B cell (primary cell): ENCODE data around the gene NKG7. TPM values are rescaled to one million over a fixed set of nuclear protein-coding genes. Genes with fewer than 3 reads are reported as not detected.
A peak's percentile ranks its signal among the peaks of the same experiment; 100 is the strongest.

Experiments used
- ATAC-seq: fragments of 200-7000 bp; cut with Tn5 transposase; one replicate; pipeline ENCODE4 v1.10.0; 2021; ENCODE audit warnings: low read depth, mild to moderate bottlenecking, moderate number of reproducible peaks, moderate library complexity
- CTCF ChIA-PET: fragments of 350-600 bp; sonication (Branson Sonifier 250); formaldehyde crosslinking; loops from one replicate; lab custom pipeline; 2021; ENCODE audit warnings: antibody characterized with exemption, inconsistent platforms; lab: Charles Lee
- POLR2A ChIA-PET: fragments of 350-600 bp; sonication (Branson Sonifier 250); formaldehyde crosslinking; loops from one replicate; lab custom pipeline; 2021; ENCODE audit warnings: antibody characterized with exemption; lab: Charles Lee
- DNase-seq: peaks from one replicate; pipeline ENCODE4 v3.0.0; 2013
- H2AFZ ChIP-seq: 2 replicates; pipeline ENCODE4 v1.6.1; 2012; ENCODE audit warnings: mild to moderate bottlenecking, low read depth, low read length; ENCODE audit not compliant: insufficient read depth, poor library complexity, severe bottlenecking
- H3K27ac ChIP-seq, 2 donors: 1 replicate in 1 of 2; 2 replicates in 1 of 2; pipeline ENCODE4 v1.5.1; 2012 to 2013; ENCODE audit warnings: low read length in 2 of 2, mild to moderate bottlenecking in 2 of 2, moderate library complexity in 1 of 2
- H3K27me3 ChIP-seq, 4 experiments: fragments of 200-600 bp in 1 of 4; sonication (generic) in 1 of 4; replicated peaks in 1 of 4; 1 replicate in 2 of 4; 2 replicates in 2 of 4; pipeline versions ENCODE4 v1.6.1 to v1.7.0; 2013 to 2016; ENCODE audit warnings: low read length in 3 of 4, mild to moderate bottlenecking in 2 of 4, mixed read lengths in 1 of 4, moderate library complexity in 1 of 4; ENCODE audit not compliant: insufficient read depth in 4 of 4, control insufficient read depth in 3 of 4; ENCODE audit errors: control extremely low read depth in 1 of 4
- H3K36me3 ChIP-seq, 2 experiments: replicated peaks in 1 of 2; 1 replicate in 1 of 2; 2 replicates in 1 of 2; pipeline versions ENCODE4 v1.6.1 to v1.7.1; 2013; ENCODE audit warnings: low read length in 1 of 2; ENCODE audit not compliant: insufficient read depth in 2 of 2, control insufficient read depth in 1 of 2; ENCODE audit errors: control extremely low read depth in 1 of 2, extremely low read depth in 1 of 2
- H3K4me1 ChIP-seq, 2 donors: fragments of 200-600 bp in 1 of 2; sonication (generic) in 1 of 2; 1 replicate in 1 of 2; 2 replicates in 1 of 2; pipeline versions ENCODE4 v1.5.1 to v1.6.1; 2013 to 2017; ENCODE audit warnings: low read length in 2 of 2; ENCODE audit not compliant: control insufficient read depth in 2 of 2, insufficient read depth in 2 of 2
- H3K4me2 ChIP-seq: replicated peaks from 2 replicates; pipeline ENCODE3; 2012; ENCODE audit warnings: mild to moderate bottlenecking, low read depth, low read length; ENCODE audit not compliant: poor library complexity, severe bottlenecking
- H3K4me3 ChIP-seq, 5 experiments: fragments of 200-600 bp in 1 of 5; sonication (generic) in 1 of 5; 1 replicate in 3 of 5; 2 replicates in 2 of 5; pipeline versions ENCODE4 v1.5.1 to v1.7.0; 2011 to 2016; ENCODE audit warnings: low read length in 4 of 5, mild to moderate bottlenecking in 4 of 5, low read depth in 2 of 5, control low read depth in 1 of 5, moderate library complexity in 1 of 5; ENCODE audit not compliant: insufficient read depth in 1 of 5; ENCODE audit errors: control extremely low read depth in 1 of 5, extremely low read depth in 1 of 5
- H3K79me2 ChIP-seq: fragments of 200-600 bp; sonication (generic); one replicate; pipeline ENCODE4 v1.6.0; 2016; ENCODE audit warnings: low read length; ENCODE audit not compliant: control insufficient read depth, insufficient read depth
- H3K9ac ChIP-seq: fragments of 200-600 bp; sonication (generic); 2 replicates; pipeline ENCODE4 v1.6.1; 2017; ENCODE audit warnings: mild to moderate bottlenecking, low read length, moderate library complexity
- H3K9me3 ChIP-seq, 3 donors: one replicate each; pipeline versions ENCODE4 v1.6.1 to v1.7.1; 2013; ENCODE audit warnings: low read length in 2 of 3; ENCODE audit not compliant: control insufficient read depth in 2 of 3, insufficient read depth in 1 of 3; ENCODE audit errors: control extremely low read depth in 1 of 3
- H4K20me1 ChIP-seq: 2 replicates; pipeline ENCODE4 v1.6.0; 2012; ENCODE audit warnings: mild to moderate bottlenecking, low read length; ENCODE audit not compliant: insufficient read depth, control insufficient read depth, poor library complexity, severe bottlenecking
- H3K27ac Mint-ChIP-seq: one replicate; pipeline ENCODE4 v1.8.0; 2021; ENCODE audit warnings: mixed read lengths
- H3K27me3 Mint-ChIP-seq: one replicate; pipeline ENCODE4 v1.8.0; 2021; ENCODE audit warnings: mixed read lengths
- H3K4me1 Mint-ChIP-seq: one replicate; pipeline ENCODE4 v1.8.0; 2021; ENCODE audit warnings: mixed read lengths
- H3K4me3 Mint-ChIP-seq: one replicate; pipeline ENCODE4 v1.8.0; 2021; ENCODE audit warnings: mixed read lengths
- H3K9me3 Mint-ChIP-seq: one replicate; pipeline ENCODE4 v1.8.0; 2022; ENCODE audit warnings: mixed read lengths; ENCODE audit not compliant: insufficient read depth
- CTCF ChIP-seq: fragments of 200-600 bp; IDR thresholded peaks from one replicate; pipeline ENCODE4 v1.8.0; 2022; ENCODE audit warnings: antibody characterized with exemption, mild to moderate bottlenecking
- EZH2 ChIP-seq: IDR thresholded peaks from 2 replicates; pipeline ENCODE4 v1.6.1; 2012; ENCODE audit warnings: borderline replicate concordance, low read depth, mild to moderate bottlenecking, moderate library complexity, low read length; ENCODE audit not compliant: insufficient read depth, poor library complexity, severe bottlenecking
- WGBS: methylation state at CpG from one replicate; pipeline ENCODE4 v1.1.5; 2013; ENCODE audit warnings: missing lambda C conversion rate; ENCODE audit not compliant: insufficient coverage; 5-methylcytosine and 5-hydroxymethylcytosine counted together
- intact Hi-C: fragments of 100-400 bp; cut with micrococcal nuclease; formaldehyde crosslinking; loops from one replicate; pipeline ENCODE4 v1.10.0; 2022
- polyA plus RNA-seq: library from polyadenylated mRNA; depleted of rRNA; stranded (reverse); fragments of >200 nt; gene quantifications from 2 replicates; pipeline ENCODE4 v1.2.3, GENCODE V29; 2012
- total RNA-seq, 2 donors: library from RNA; stranded (reverse); fragments of 120-200 nt in 1 of 2; gene quantifications; 1 replicate in 1 of 2; 2 replicates in 1 of 2; pipeline versions ENCODE4 v1.2.3 to v1.2.4, GENCODE V29; 2013 to 2022

NKG7 gene
- total and polyA plus RNA-seq, 2 donors (not counting 1 experiment from before 2014, with no cell fraction given), result 1.9 to 6.6 TPM

- H3K4me3 ChIP-seq, result peak overlapping the region; percentile 73 to 94 (median 78)
- H3K9me3 ChIP-seq, result no peaks in the 10 kb centered on the region
- peak overlapping the region; percentile 95 for H3K27ac Mint-ChIP-seq
- H3K79me2 ChIP-seq, result peaks cover 11% of the 10 kb centered on the region
- ATAC-seq, result peak; percentile 85
- H3K4me2 ChIP-seq, result peak overlapping the region; percentile 98
- H3K4me1 ChIP-seq, result peaks cover 5 to 36% of the 10 kb centered on the region in 2 donors
- no peaks in the 10 kb centered on the region for H3K27me3 ChIP-seq
- intact Hi-C loops, result loop anchor here (1.0 to 2.0 kb wide), 7 partner anchors 27 to 337 kb away; partner anchors contain the start of gene SIGLEC10
- H4K20me1 ChIP-seq, result no peaks in the 10 kb centered on the region
- H3K9me3 Mint-ChIP-seq, result no peaks in the 10 kb centered on the region
- peak overlapping the region; percentile 80 to 87 for H3K27ac ChIP-seq
- H3K27me3 Mint-ChIP-seq, result no peaks in the 10 kb centered on the region
- H3K4me1 Mint-ChIP-seq, result peaks cover 37% of the 10 kb centered on the region
- ChIA-PET POLR2A (interaction anchor here (0.9 to 1.7 kb wide), 5 partner anchors 21 to 50 kb away, joined by 3 to 12 read pairs (median 8); partner anchors contain the start of gene SIGLEC10), CTCF (interaction anchor here (0.7 to 2.2 kb wide), 16 partner anchors 15 to 293 kb away, joined by 3 to 9 read pairs (median 4); partner anchors contain the start of genes SIGLEC10 and VSIG10L)
- TF ChIP-seq CTCF (no peak), EZH2 (no peak)
- peak overlapping the region; percentile 89 for H2AFZ ChIP-seq
- peak overlapping the region; percentile 83 for H3K9ac ChIP-seq
- DNase-seq, result peak; percentile 98
- no peaks in the 10 kb centered on the region for H3K36me3 ChIP-seq
- WGBS, result 1% methylated on average over 63 of the region's 64 CpGs
- peak overlapping the region; percentile 97 for H3K4me3 Mint-ChIP-seq
Measured at GRCh38 chr19:51367565-51368365, 4.7 kb downstream of the NKG7 start.
